Skeletal muscle cell (primary cell): ENCODE data around the gene TPO.

Experiments used
- DNase-seq: peaks from one replicate; pipeline ENCODE4 v3.0.0-alpha.2; 2010; ENCODE audit warnings: low read depth
- H3K4me3 ChIP-seq: 2 replicates; pipeline ENCODE4 v1.5.1; 2011; ENCODE audit warnings: low read depth, mild to moderate bottlenecking, control low read depth, low read length, moderate library complexity

The TPO gene

GRCh38 chr2:1437537-1437936 is 24.3 kb downstream of the TPO start:
- DNase-seq: no peak

GRCh38 chr2:1438972-1439371 is 25.7 kb downstream of the TPO start:
- DNase-seq: no peak
- H3K4me3 ChIP-seq: no peak overlapping the region

More at GRCh38 chr2:1437537-1437936, 24.3 kb downstream of the TPO start:
- H3K4me3 ChIP-seq: no peak overlapping the region

- H3K4me3 ChIP-seq: no peak overlapping the region
- no peak for DNase-seq
Observed at GRCh38 chr2:1440581-1440980, 27.3 kb downstream of the TPO start.

DNA sequence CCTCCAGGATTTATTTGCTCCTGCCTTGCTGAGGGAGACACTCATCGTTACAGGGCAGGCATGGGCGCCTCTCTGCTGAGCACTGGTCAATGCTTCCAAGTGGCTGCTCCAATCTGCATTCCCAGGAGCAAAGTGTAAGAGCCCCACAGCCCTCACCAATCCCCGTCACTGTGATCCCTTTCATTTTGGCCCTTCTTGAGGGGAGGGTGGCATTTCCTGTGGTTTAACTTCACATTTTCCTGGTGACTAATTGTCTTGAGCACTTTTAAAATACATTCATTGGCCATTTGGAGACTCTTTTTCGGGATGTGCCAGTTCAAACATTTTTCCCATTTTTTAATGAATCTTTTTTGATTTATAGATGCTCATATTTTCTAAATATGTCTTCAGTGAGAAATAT is 33.0 kb downstream of the TPO start:
- no peak overlapping the region for H3K4me3 ChIP-seq
- DNase-seq: no peak

- no peak for DNase-seq
Observed at GRCh38 chr2:1448009-1448408, 34.7 kb downstream of the TPO start.

DNA sequence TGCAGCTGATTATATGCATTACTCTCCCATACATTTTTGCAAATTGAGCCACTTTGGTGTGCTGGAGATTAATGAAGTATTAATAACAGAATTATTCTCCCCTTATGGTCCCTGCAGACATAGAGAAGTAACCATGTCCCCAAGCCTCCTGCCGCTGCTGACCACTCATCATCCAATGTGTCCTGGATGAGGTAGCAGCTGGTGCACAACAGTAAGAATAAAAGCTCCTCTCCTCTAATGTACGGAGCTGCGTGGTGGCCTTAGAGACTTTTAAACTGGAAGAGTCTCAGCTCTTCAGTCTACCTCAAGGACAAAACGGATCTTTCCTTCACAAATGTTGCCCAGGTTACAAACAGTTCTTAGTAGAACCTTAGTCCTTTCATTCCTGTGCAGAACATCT is 37.7 kb downstream of the TPO start:
- DNase-seq: no peak
- H3K4me3 ChIP-seq: no peak overlapping the region

More at GRCh38 chr2:1448009-1448408, 34.7 kb downstream of the TPO start:
- H3K4me3 ChIP-seq: no peak overlapping the region

- DNase-seq: no peak
- no peak overlapping the region for H3K4me3 ChIP-seq
Observed at GRCh38 chr2:1451422-1451821, 38.2 kb downstream of the TPO start.

GRCh38 chr2:1453561-1453960 is 40.3 kb downstream of the TPO start:
- DNase-seq: no peak
- H3K4me3 ChIP-seq: no peak overlapping the region

DNA sequence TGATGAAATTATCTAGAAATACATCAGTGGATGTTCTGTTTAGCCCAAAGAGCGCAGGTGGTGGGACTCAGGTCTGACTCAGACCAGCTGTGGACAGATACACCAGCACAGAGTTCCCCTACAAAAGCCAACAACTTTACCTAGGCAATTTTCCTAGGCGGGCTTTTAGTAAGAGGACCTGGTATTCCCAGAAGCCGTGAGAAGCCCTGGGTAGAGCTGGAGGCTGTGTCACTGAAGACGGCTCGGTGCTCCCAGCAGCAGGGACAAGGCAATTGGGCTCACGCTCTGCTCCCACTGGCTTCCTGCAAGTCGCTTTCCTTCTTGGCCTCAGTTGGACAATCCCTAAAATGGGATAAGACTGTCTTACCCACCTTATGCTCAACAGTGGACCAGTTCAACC is 41.1 kb downstream of the TPO start:
- DNase-seq: no peak
- no peak overlapping the region for H3K4me3 ChIP-seq

- no peak overlapping the region for H3K4me3 ChIP-seq
- peak; percentile 1 for DNase-seq
Observed at GRCh38 chr2:1455466-1455865, 42.2 kb downstream of the TPO start.

DNA sequence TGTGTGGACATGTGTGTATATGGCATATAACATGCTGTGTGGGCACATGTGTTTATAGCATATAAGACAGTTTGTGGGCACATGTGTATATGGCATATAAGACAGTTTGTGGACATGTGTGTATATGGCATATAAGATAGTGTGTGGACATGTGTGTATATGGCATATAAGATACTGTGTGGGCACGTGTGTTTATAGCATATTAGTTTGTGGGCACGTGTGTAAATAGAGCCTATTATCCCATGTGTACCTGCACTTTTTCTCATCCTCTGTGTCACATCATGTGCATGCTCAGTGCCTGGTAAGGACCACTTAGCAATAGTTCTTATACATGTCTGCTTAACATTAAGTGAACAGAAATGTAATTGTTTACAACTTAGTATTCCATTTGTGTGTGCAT is 45.2 kb downstream of the TPO start:
- no peak for DNase-seq

GRCh38 chr2:1459727-1460126 is 46.5 kb downstream of the TPO start:
- H3K4me3 ChIP-seq: no peak overlapping the region
- no peak for DNase-seq

More for the DNA sequence above, 45.2 kb downstream of the TPO start:
- H3K4me3 ChIP-seq: no peak overlapping the region

DNA sequence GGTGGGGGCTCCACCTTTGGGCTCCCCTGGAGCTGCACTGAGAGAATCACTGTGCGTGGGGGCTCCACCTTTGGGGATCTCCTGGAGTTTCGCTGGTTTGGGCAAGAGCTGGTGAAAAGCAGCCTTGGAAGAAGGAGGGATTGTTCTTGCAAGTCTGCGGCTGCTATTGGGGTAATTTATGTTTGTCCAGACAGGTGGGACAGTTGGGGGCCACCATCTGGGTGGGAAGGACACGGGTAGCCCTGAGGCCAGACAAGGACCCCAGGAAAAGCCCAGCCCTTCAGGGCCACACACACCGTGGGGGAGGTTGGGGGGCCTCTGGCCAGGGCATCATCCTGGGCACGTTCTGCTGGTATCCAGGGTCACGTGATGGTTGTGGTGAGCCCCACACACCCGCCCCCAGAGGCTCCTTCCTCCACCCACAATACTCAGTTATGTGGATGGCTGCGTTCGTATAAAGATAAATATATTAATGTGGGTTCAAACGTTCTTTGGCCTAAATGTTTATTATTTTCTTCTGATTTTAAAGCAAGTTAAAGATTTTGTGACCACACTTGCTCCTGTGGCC is 47.7 kb downstream of the TPO start:
- no peak for DNase-seq
- no peak overlapping the region for H3K4me3 ChIP-seq

- no peak for DNase-seq
Observed at GRCh38 chr2:1461507-1462390, 48.5 kb downstream of the TPO start.

DNA sequence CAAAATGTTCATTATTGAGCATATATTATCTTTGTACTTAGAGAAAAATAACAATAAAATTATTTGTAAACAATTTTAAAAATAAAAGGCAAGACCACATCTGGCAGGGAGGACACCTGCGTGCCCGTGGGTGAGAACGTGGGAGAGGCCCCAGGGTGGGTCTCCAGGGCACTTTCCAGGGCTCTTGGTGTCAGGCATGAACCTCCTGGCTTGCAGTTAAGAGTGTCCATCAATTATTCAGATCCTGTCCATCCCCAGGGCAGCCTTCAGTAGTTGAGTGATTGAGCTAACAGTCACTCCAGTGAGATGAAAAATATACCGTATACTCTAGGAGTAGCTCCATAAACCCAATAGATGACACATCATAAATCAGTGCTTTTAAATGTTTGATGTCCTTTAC is 49.7 kb downstream of the TPO start:
- no peak overlapping the region for H3K4me3 ChIP-seq
- DNase-seq: no peak

More at GRCh38 chr2:1461507-1462390, 48.5 kb downstream of the TPO start:
- no peak overlapping the region for H3K4me3 ChIP-seq

DNA sequence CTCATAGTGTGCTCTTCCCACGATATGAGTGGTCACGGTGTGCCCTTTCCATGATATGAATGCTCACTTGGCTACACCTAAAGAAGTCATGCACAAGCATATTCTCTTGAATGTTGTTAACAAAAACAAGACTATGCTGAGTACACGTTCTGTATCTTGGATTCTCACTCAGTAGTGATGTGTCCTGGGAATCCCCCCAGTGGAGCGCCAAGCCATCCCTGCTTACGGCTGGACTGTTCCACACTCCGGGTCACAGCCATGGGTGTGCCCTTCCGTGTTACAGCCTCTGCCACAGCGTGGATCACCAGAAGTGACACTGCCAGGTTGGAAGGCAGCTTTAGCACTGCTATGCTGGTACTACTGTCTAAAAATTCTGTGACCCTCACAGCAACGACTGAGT is 59.1 kb downstream of the TPO start:
- no peak for DNase-seq
- no peak overlapping the region for H3K4me3 ChIP-seq

DNA sequence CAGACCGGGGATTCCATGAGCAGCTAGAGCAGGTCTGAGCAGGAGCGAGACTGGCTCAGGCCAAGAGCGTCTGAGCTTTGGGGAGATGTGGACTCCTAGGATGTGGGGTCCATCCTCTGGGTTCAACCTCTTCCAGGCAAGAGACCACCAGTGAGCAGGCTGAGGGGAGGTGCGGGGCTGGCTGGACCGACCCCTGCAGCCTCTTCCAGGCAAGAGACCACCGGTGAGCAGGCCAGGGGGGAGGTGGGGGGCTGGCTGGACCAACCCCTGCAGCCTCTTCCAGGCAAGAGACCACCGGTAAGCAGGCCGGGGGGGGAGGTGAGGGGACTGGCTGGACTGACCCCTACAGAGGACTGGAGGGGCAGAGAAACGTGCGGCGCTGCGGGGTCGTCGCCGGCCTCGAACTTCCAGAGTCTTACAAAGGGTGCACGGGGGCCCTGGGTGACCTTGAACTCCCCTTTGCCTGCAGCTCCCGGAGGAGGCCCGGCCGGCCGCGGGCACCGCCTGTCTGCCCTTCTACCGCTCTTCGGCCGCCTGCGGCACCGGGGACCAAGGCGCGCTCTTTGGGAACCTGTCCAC is 63.4 kb downstream of the TPO start:
- H3K4me3 ChIP-seq: no peak overlapping the region
- no peak for DNase-seq

- DNase-seq: no peak
- H3K4me3 ChIP-seq: no peak overlapping the region
Observed at GRCh38 chr2:1477196-1478040, 64.2 kb downstream of the TPO start.

DNA sequence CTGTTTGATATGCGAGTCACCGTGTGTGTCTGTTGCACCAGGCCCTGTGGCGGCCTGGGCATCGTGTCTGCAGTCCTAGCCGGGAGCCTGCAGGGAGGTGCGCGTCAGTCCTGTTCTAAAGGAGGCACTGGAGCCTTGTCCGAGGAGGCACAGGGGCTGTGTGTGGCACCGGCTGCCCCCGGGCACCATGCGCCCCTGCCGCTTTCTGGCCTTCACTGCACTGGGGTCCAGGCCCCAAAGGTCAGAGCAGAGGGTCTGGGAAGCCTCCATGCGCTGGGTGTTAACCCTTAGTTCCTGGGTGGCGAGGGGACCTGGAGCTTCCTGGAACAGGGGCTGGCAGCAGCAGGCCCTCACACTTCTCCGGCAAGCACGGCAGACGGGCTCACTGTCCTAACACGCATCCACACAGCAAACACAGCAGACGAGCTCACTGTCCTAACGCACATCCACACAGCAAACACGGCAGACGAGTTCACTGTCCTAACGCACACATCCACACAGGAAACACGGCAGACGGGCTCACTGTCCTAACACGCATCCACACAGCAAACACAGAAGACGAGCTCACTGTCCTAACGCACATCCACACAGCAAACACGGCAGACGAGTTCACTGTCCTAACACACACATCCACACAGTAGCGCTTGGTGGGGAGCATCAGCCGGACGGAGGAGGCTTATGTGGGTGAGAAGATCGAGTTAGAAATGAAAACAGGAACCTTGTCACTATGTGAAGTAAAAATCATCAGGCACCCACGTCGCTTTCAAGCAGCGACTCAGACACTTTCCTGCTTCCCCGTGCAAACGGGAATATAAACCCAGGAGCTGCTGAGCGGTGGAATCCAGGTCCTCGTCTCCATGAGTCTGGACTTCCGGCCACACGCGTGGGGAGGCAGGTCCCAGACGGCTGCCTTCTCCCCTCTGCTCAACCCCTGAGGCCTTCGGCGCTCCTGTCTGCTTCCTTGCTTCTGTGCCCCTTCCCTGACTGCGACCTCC is 65.3 kb downstream of the TPO start:
- DNase-seq: no peak
- no peak overlapping the region for H3K4me3 ChIP-seq
